CD4-positive, alpha-beta T cell treated with Interleukin-15 for 4 hours (primary cell): Measurements from ENCODE around the gene EIF2D.
"Not testable (repeated sequence)": the region's sequence is repeated elsewhere in the genome, so short reads cannot be mapped to it uniquely, and the experiment has no call there.

Source experiments
- DNase-seq: peaks from one replicate; pipeline ENCODE4 v3.0.0-alpha.2; 2020; ENCODE audit warnings: low spot score

The EIF2D gene

GRCh38 chr1:206635080-206635977 is 23.1 kb upstream of the EIF2D start, which contains the start of gene DYRK3:
TSS of gene DYRK3 (plus strand) at chr1:206635536. CDS start at chr1:206635704, 168 bp downstream.
- DNase-seq = peak; percentile 85

GRCh38 chr1:206634365-206635079 is 22.3 kb upstream of the EIF2D start:
- DNase-seq = peak; percentile 72

GRCh38 chr1:206633708-206634121 is 21.4 kb upstream of the EIF2D start:
- DNase-seq = no peak

GRCh38 chr1:206631085-206631509 is 18.8 kb upstream of the EIF2D start:
- DNase-seq = no peak

- DNase-seq = no peak
These were observed 16.7 kb upstream of the EIF2D start for GRCh38 chr1:206628916-206629315.

- DNase-seq = not testable (repeated sequence)
These were observed 14.1 kb upstream of the EIF2D start for GRCh38 chr1:206626396-206626795.

- no peak for DNase-seq
These were observed 2.9 kb downstream of the EIF2D start for GRCh38 chr1:206609229-206609991.

- DNase-seq = peak; percentile 63
These were observed 4.1 kb downstream of the EIF2D start for GRCh38 chr1:206608108-206608698.

- DNase-seq = no peak
These were observed 5.4 kb downstream of the EIF2D start for GRCh38 chr1:206606867-206607266.

GRCh38 chr1:206604861-206605260 is 7.4 kb downstream of the EIF2D start:
- no peak for DNase-seq

- no peak for DNase-seq
These were observed 11.7 kb downstream of the EIF2D start for GRCh38 chr1:206600527-206600926.

GRCh38 chr1:206596319-206596666 is 16.0 kb downstream of the EIF2D start:
- no peak for DNase-seq

GRCh38 chr1:206595581-206596318 is 16.5 kb downstream of the EIF2D start:
- DNase-seq = no peak

GRCh38 chr1:206593351-206593925 is 18.8 kb downstream of the EIF2D start:
- no peak for DNase-seq

GRCh38 chr1:206591696-206592095 is 20.6 kb downstream of the EIF2D start:
- DNase-seq = no peak

GRCh38 chr1:206591226-206591625 is 21.0 kb downstream of the EIF2D start:
- DNase-seq = no peak

- DNase-seq = peak; percentile 92
These were observed 22.1 kb downstream of the EIF2D start for GRCh38 chr1:206590025-206590758.

GRCh38 chr1:206589206-206589605 is 23.1 kb downstream of the EIF2D start:
- DNase-seq = no peak

GRCh38 chr1:206588492-206588891 is 23.8 kb downstream of the EIF2D start:
- DNase-seq = no peak

- DNase-seq = no peak
These were observed 24.4 kb downstream of the EIF2D start for GRCh38 chr1:206587904-206588303.
